RWPE2 (cell line): ENCODE results near the gene DOP1A.

ENCODE experiments used
- ATAC-seq: fragments of 200-7000 bp; cut with Tn5 transposase; 3 replicates; pipeline ENCODE4 v1.9.1; 2021; ENCODE audit warnings: low read depth
- DNase-seq: peaks from one replicate; pipeline ENCODE4 v3.0.0-alpha.2; 2020; ENCODE audit warnings: low spot score
- H3K27ac ChIP-seq: fragments of 450-650 bp; 2 replicates; pipeline ENCODE4 v1.5.1; 2017; ENCODE audit warnings: mild to moderate bottlenecking; ENCODE audit not compliant: poor library complexity, severe bottlenecking
- H3K27me3 ChIP-seq: fragments of 250-450 bp; sonication (Bioruptor Pico); 2 replicates; pipeline ENCODE4 v1.5.1; 2021; ENCODE audit warnings: mild to moderate bottlenecking, moderate library complexity; ENCODE audit not compliant: insufficient read depth, poor library complexity, severe bottlenecking
- H3K36me3 ChIP-seq: fragments of 250-450 bp; sonication (Bioruptor Pico); 2 replicates; pipeline ENCODE4 v1.5.1; 2020; ENCODE audit warnings: low read depth, mild to moderate bottlenecking, moderate library complexity
- H3K4me1 ChIP-seq: fragments of 250-450 bp; sonication (Bioruptor Pico); 2 replicates; pipeline ENCODE4 v1.5.1; 2021; ENCODE audit warnings: mild to moderate bottlenecking, moderate library complexity; ENCODE audit not compliant: insufficient read depth, poor library complexity, severe bottlenecking
- H3K4me3 ChIP-seq: fragments of 250-450 bp; sonication (Bioruptor Pico); 2 replicates; pipeline ENCODE4 v1.5.1; 2021; ENCODE audit warnings: mild to moderate bottlenecking, moderate library complexity; ENCODE audit not compliant: severe bottlenecking
- H3K9me3 ChIP-seq: fragments of 250-450 bp; sonication (Bioruptor Pico); 2 replicates; pipeline ENCODE4 v1.5.1; 2021; ENCODE audit warnings: mild to moderate bottlenecking, moderate library complexity; ENCODE audit not compliant: severe bottlenecking
- TF ChIP-seq, protein P1 (sequence below): fragments of 450-650 bp; IDR thresholded peaks from one replicate; pipeline ENCODE4 v1.5.1; 2017; ENCODE audit warnings: mild to moderate bottlenecking, moderate library complexity; ENCODE audit not compliant: poor library complexity, severe bottlenecking

Gene DOP1A

DNA sequence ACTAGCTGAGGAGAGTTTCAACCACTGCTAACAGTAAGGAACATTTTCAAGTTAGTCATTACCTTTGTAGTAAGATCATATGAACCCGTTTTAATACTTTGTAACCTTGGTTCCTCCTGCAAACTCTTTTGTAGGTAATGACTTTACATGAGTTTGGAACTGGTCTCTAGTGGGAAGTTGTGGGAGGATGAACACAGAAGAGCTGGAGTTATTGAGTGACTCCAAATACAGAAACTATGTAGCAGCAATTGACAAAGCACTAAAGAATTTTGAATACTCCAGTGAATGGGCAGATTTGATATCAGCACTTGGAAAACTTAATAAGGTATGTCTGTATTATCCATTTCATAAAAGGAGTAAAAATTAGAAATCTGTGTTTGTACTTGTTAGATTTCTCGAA is 29.3 kb downstream of the DOP1A start:
- H3K27me3 ChIP-seq = no peaks in the 10 kb centered on the region
- TF ChIP-seq, protein P1, sequence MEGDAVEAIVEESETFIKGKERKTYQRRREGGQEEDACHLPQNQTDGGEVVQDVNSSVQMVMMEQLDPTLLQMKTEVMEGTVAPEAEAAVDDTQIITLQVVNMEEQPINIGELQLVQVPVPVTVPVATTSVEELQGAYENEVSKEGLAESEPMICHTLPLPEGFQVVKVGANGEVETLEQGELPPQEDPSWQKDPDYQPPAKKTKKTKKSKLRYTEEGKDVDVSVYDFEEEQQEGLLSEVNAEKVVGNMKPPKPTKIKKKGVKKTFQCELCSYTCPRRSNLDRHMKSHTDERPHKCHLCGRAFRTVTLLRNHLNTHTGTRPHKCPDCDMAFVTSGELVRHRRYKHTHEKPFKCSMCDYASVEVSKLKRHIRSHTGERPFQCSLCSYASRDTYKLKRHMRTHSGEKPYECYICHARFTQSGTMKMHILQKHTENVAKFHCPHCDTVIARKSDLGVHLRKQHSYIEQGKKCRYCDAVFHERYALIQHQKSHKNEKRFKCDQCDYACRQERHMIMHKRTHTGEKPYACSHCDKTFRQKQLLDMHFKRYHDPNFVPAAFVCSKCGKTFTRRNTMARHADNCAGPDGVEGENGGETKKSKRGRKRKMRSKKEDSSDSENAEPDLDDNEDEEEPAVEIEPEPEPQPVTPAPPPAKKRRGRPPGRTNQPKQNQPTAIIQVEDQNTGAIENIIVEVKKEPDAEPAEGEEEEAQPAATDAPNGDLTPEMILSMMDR = no peak
- H3K4me1 ChIP-seq = peaks cover 6% of the 10 kb centered on the region
- DNase-seq (no peak), ATAC-seq (no peak)
- no peaks in the 10 kb centered on the region for H3K9me3 ChIP-seq
- H3K4me3 ChIP-seq = no peak overlapping the region
- no peak overlapping the region for H3K27ac ChIP-seq
- peaks cover 4% of the 10 kb centered on the region; the same call in 1 of the 2 replicates for H3K36me3 ChIP-seq

DNA sequence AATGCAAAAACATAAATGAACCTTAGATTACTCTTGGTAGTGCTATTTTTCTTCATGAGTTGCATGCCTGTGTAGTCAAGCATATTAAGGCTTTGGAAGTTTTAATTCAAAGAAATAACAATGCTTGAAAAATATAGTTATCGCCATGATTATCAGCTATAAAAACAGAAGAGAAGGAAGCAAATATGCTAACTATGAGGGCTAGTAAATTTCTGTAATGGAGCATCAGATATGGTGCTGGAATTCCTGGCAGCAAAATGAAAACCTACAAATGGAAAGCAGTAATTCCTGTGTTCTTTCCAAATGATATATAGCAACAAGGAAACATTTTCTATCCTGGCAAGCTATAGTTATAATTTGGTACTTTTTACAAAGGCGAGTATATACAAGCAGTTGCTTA is 29.7 kb downstream of the DOP1A start:
- TF ChIP-seq, protein P1 = no peak
- H3K27me3 ChIP-seq = no peaks in the 10 kb centered on the region
- H3K36me3 ChIP-seq = peaks cover 6% of the 10 kb centered on the region; the same call in 1 of the 2 replicates
- H3K4me1 ChIP-seq = peaks cover 6% of the 10 kb centered on the region
- ATAC-seq = no peak
- H3K9me3 ChIP-seq = no peaks in the 10 kb centered on the region
- H3K4me3 ChIP-seq = no peak overlapping the region
- H3K27ac ChIP-seq = no peak overlapping the region
- DNase-seq = no peak

DNA sequence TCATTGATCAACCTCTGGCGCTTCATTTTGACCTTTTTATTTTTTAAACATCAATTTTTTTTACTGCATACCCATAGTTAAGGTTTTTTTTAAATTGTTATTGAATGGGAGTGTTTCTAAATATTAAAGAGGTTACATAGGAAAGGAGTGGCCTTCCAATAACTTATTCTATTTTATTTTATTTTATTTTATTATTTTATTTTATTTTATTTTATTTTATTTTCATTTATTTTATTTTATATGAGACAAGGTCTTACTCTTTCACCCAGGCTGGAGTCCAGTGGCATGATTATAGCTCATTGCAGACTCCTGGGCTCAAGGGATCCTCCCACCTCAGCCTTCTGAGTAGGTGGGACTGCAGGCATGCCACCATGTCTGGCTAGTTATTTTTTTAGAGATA is 30.2 kb downstream of the DOP1A start:
- ATAC-seq = no peak
- Histone ChIP-seq H3K27me3 (no peaks in the 10 kb centered on the region), H3K36me3 (peaks cover 6% of the 10 kb centered on the region), H3K9me3 (no peaks in the 10 kb centered on the region), H3K27ac (no peak overlapping the region), H3K4me1 (peaks cover 5% of the 10 kb centered on the region), H3K4me3 (no peak overlapping the region)
- no peak for DNase-seq
- TF ChIP-seq, protein P1 = no peak

DNA sequence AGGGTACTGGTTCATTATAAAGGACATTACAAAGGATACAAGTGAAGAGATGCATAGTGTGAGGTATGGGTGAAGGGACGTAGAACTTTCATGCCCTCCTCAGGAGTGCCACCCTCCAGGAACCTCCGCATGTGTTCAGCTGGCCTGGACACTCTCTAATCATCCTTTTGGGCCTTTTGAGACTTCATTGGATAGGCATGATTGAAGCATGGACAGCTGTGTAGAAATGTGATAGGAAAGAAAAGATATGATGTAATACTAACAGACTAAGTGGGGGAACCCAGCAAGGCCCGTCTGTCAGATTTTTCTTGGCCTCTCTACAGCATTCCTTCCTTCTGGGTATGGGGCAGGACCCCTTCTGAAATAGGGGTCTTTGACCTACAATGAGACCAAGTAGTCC is 31.1 kb downstream of the DOP1A start:
- Histone ChIP-seq H3K9me3 (no peaks in the 10 kb centered on the region), H3K27ac (no peak overlapping the region), H3K27me3 (no peaks in the 10 kb centered on the region), H3K36me3 (peaks cover 11% of the 10 kb centered on the region), H3K4me1 (no peaks in the 10 kb centered on the region), H3K4me3 (no peak overlapping the region)
- ATAC-seq = no peak
- TF ChIP-seq, protein P1 = no peak
- DNase-seq = no peak

DNA sequence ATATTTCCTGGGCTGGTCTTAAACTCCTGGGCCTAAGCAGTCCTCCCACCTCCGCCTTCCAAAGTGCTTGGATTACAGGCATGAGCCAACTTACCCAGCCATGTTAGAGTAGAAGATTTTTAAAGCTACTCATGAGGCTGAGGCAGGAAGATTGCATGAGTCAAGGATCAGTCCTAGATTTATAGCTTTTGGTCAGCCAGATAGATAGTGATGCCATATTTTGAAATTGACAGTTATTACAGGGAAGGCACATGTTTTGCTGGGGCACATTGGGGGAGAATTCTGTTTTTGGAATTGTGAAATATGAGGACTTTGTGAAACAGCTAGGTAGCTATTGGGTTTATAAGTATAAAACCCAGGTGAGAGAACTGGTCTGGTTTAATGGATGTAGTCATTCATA is 40.9 kb downstream of the DOP1A start:
- no peak for DNase-seq
- no peaks in the 10 kb centered on the region for H3K4me1 ChIP-seq

More for the DNA sequence above, 40.9 kb downstream of the DOP1A start:
- ATAC-seq = no peak
- TF ChIP-seq, protein P1 = no peak
- H3K27ac ChIP-seq = no peak overlapping the region
- H3K36me3 ChIP-seq = peaks cover 38% of the 10 kb centered on the region
- H3K27me3 ChIP-seq = no peaks in the 10 kb centered on the region
- no peak overlapping the region for H3K4me3 ChIP-seq
- no peaks in the 10 kb centered on the region for H3K9me3 ChIP-seq
